GM21576 (cell line): ENCODE data around the gene MSX1.

Experiments
- ATAC-seq: cut with Tn5 transposase; IDR thresholded peaks from one replicate; pipeline ENCODE4 v1.9.1; 2021; ENCODE audit warnings: mild to moderate bottlenecking, moderate library complexity; ENCODE audit not compliant: unreplicated experiment

The MSX1 gene

DNA sequence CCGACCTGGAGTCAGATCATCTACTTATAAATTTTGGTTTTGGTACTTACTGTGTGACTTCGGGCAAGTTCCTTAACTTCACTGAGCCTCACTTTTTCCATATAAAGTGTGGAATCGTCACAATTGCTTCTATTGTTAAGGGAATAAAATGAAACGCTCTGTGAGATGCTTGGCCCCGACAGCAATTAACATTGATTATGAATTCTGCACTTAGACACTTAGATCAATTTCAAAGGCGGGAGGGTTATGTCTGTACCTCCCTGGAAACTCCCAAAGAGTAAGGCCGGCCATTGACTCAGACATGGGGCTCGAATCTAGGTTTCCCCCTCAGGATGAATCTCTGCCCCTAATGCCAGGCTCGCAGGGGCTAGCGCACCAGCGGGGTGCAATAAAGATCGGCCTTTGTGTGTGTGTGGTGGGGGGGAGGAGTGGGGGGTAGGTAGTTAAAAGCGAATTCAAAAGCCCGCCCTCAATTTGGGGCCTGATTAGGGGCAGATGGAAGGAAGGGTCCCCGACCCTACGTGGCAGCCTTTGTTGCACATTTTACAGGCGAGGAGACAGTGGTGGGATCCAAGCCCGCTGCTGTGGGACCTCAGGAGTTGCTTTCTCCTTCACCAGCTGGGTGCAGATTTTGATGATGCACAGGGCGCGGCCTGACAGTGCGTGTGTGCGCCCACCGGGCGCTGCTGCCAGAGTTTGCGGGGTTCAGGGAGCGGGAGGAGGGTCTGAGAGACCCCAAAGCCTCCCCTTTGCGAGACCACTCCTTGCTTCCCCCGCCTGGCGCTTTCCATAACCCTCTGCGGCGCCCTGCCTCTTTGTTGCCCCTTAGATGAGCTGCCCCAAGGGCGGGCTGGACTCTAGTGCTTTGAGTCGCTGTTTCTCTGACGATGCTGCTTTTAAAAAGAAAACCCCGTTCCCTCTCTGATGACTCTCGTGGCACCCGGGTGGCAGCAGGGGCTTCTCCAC, 9.6 kb downstream of the MSX1 start:
- no peak for ATAC-seq

DNA sequence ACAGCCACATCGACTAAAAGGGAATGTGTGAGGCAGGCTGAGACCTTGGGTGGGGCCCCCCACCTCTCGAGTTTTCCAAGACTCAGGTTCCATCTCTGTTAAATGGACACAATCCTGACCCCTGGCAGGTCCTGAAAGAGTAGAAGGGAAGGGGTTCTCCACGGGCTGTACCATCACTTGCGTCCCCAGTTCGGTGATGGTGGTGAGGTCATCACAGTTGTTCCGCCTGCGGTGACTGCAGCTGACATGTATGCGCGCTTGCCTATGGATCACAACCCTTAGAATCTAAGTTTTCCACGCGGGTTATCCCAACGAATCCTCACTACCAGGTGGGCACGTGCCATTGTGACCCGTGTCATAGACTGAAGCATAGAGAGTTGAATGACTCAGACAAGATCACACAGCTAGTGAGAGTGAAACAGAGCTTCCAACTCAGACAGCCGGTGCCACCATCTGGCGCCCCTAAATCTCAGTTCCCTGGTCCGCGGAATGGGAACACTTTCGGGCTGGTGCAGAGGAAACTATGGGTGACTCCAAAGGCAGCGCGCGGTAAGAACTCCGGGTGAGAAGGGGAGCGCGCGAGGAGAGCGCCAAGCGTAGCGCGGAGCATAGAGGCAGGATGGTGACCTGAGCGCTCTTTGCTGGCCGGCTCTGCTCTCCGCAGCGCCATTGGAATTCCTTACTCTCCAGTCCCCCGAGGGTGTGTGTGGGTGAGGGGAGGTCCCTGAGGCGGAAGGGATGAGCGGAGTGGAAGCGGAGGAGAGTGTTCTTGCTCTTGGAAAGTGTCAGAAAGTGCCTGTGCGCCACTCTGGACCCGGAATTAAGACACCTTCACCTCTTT, 10.5 kb downstream of the MSX1 start:
- ATAC-seq = no peak

DNA sequence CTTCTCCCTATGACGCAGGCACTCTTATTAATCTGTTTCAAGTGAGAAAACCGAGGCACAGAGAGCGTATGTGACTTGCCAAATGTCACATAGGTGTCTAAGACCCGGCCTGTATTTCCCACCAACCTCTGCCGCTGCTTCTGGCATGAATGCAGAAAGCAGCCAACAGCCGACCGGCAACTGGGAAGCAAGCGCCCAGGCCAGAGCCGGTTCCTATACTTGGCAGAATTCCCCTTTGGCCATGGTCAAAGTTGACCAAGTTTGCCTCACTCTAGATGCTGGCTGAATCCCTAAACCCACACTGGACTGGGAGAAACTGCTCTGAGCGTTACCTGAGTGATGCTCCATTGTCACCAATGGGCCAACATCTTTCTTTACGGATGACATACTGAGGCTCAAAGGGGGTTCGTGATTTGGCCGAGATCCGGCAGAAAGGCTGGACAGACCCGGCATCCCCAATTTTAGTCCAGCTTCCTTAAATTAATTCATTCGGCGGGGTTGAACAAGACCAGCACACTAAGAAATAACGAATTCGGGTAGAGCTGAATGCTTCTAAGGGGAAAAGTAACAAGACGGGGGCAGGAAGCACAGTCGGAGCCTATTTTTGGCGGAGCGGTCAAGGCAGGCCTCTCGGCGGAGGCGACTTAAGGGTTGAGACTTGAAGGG, 11.2 kb downstream of the MSX1 start:
- no peak for ATAC-seq

DNA sequence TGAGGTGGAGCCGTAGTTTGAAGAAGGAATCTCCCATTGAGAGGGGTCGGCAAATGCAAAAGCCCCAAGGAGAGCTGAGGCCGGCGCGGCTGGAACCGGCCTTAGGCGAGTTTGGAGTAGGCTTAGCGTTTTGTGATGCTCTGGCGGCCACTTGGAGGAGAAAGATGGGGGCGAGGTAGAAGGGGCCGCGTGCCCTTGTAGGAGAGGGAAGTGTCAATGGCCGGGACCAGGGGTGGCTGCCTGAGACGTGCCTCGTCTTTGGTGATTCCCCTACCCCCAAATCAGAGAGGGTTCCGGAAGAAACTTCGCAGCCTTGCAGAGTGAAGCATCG, 11.7 kb downstream of the MSX1 start:
- ATAC-seq = no peak

DNA sequence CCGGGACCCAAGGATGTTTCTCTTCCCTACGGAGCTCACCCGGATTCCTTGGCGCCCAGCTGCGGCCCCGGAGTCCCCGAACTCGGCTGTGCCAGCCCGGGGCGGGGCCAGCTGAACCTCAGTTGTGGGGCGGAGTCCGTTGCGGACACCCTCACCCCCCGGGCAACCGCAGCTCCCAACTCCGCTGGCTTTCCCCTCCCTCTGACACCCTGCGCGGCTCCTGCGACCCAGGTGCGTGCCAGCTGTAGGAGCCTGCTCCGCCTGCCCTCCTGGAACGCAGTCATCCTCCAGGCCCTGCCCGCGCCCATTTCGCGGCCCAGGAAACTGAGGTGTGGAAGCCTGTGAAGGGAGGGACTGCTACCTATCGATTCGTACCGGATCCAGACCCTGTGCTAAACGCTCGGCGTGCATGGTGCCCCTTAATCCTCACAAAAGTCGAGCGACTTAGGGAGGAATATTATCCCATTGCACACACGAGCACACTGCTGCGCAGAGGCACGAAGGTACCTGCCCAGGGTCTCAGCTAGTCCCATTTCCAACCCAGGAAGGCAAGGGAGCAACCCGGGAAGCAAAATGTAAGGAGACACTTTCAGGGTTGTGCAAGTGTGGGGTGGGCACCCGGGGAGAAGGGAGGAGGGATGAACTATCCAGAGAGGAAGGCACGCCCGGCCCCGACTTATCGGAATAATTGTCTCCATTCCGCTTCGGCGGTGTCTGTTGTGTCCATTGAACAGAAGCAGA, 12.3 kb downstream of the MSX1 start:
- no peak for ATAC-seq

DNA sequence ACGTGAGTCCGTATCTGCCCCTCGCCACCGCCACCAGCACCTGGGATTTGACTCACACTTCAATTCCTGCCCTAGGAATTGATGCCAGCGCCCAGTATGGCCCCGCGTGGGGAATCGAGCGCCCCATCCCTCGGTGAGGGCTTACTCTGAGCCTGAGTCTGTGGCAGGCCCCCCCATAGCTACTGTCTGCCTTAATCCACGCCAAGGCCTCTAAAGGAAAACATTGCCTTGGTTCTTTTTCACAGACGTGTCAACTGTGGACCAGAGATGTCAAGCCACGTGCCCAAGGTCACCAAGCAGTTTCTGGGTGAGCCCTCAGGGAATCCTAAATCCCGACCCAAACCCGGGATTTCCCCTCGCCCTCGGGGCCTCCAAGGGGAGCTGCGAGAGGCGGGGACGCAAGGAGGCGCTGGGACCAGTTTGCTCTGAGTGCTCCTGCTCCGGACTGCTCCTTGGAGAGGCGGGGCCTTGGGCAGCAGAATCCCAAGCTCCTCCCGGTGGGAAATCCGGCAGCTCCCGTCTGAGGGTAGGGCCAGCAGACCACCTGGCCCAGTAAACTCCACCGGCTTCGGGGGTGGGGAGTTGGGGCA, 12.9 kb downstream of the MSX1 start:
- no peak for ATAC-seq

DNA sequence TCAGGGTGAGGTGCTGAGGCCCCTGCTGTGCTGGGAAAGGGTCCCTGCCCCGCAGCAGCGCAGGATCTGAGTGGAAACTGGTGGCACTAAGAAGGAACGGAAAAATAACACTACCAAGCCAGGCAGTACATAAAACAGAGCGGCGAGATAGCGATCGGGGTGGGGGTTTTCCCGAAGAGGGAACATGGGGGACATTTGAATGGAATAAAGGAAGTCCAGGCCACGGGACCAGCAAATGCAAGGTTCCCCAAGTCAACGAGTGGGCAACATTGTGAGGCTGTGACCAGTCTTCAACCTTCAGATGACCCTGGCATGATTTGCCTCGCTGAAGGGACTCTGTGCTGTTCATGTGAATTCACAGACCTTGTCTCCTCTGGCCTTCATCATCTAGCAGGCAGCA, 13.7 kb downstream of the MSX1 start:
- ATAC-seq = no peak

DNA sequence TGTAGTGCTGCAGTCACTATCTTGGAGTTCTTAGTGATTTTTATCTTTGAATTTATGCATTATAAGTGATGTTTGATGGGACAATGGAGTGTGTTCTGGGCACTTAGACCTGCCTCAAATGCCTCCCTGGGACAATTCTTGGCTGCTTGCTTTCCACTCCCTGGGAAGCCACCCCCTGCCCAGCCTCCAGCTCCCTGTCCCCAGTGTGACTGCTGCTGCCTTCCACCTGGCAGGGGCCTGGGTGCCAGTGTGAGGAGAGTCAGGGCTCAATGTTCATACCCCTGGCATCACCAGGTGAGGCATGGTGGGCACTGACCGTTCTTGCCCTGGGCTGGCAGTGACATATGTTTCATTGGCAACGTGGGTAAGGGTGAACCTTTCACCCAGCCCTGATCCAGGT, 14.8 kb downstream of the MSX1 start:
- no peak for ATAC-seq

DNA sequence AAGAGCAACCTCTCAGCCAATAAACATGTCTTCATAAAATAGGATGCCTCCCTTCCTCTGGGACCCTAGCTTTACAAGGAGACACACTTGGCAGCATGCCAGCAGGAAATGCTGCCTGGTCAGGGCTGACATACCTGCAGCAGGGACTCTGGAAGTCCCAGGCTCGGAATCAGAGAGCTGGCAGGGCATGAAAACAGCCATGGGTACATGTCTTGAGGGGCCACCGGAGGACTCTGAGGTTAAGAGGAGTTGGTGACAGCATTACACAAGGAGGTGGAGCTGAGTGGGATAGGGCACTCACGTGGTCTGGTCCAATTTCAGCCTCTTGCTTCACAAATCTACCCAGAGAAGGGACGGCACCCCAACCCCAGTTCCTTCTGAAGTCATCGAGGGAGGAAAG, 15.7 kb downstream of the MSX1 start:
- ATAC-seq = no peak

DNA sequence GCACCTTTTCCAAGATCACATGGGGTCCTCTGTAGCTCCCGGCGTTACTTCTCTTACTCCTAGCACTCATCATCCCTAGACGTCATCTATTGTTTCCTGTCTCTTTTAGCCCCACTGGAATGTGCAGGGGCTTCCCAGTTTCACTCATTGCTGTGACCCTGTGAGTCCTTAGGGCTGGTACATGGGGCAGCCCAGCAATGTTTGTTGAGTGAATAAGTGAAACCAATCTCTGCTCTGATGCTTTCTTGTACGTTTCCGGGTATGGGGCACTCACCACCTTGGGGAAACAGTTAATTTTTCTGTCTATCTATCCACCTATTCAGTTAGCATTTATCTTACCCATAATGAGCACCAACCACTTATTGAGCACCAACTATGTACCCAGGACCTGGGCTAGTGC, 16.1 kb downstream of the MSX1 start:
- ATAC-seq = no peak

DNA sequence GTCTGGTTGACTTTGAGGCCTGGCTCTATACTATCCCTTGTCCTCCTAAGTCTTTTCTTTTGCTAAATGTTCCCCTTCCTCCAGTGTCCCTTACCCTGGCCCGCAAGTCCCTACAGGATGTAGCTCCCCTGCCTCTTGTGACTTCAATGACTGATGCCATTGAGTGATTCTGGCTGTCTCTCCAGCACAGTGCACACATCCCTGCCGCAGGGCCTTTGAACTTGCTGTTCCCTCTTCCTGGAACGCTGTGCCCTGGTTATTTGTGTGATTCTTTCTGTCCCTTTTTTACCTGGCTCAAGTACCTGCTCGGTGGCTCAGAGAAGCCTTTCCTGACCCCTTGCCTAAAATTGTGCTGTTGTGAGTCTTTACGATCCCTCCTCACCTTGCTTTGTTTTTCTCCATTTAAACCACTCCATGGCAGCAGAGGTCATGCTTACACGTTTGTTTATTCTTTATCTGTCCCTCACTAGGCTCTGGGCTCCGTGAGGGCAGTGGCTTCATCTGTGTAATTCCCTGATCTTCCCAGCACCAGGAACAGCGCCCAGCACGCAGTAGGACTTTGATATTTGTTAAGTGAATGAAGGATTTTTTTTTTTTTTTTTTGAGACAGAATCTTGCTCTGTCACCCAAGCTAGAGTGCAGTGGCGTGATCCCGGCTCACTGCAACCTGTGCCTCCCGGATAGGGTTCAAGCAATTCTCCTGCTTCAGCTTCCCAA, 17.6 kb downstream of the MSX1 start:
- no peak for ATAC-seq

DNA sequence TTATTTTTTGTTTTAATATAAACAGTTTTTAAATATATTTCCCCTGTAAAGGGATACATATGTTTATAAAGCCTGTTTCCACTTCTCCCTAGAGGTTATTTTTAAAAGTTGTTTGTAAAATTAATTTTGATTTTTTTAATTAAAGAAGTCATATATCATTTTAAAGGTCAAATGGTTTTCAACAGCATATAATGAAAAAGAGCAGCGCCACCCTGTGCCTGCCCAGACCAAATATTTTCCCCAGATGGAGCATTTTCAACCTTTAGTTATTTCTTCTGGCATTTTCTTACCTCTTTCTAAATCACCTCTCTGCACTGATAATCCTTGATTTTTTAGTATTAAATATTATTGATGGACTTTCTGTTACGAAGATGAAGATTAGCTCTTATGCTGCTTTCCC, 21.0 kb downstream of the MSX1 start:
- no peak for ATAC-seq

DNA sequence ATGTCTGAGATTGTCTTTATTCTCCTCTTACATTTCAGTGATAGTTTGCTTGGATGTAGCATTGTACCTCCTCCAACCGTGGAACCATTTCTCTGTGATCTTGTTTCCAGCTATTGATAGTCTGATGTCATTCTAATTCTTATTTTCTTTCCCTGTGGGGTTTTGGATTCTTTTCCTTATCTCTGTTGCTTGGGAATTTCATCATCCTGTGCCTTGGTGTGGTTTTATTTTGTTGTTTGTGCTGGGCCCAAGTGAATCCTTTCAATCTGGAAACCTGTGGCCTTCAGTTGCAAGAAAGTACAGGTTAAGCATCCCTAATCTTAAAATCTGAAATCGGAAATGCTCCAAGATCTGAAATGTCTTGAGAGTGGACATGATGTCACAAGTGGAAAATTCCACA, 22.0 kb downstream of the MSX1 start:
- no peak for ATAC-seq

DNA sequence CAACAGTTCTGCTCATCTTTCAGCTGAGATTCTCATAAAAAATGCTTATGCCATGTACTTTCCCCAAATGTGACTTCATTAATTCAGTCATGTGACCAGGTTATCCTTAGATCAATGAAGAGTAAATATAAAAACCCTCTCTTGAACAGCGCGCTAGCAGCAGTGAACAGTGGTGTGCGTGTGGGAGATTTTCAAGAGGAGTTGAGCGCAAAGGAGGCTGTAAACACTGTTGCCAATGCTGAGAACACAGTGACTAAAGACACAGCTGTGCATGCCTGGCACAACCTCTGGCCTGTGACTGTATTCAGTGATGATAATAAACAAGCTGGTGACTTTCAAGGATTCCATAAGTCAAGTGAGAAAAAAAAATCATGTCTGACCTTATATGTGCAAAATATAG, 25.1 kb downstream of the MSX1 start:
- ATAC-seq = no peak

DNA sequence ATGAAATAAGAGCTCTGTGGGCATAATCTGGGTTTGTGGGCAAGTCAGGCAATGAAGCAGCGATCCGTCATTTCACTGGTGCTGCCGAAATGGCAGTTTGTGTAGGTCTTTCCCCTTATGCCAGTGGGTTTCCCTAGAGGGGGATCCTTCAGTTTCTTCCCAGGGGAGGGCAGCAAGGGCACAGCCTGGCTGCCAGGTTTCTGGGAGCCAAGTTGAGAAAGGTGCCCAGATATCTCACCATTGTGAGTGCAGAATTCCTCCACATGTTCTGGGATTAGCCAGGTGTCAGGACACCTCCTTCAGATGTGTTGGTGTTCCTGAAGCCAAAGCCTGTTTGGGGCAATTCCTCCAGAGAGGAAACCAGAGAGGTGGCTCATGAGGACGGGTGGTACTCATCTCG, 28.0 kb downstream of the MSX1 start:
- ATAC-seq = no peak

DNA sequence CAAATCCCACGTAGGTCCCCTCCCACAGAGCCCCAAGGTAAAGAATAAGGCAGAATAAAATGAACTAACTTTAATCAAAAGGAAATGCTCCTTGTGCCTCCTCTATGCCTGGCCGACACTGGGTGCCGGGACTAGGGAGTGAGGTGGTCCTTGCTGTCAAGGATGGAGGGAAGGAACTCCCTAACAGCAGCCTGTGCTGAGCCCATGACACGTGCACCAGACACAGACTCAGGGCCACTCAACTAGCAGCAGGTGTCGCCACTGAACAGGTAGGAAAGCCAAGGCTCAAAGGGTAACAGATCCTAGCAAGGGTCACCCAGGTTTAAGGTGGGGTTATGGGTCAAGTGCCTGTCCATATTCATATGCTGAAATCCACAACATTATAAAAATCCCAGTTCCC, 29.2 kb downstream of the MSX1 start:
- no peak for ATAC-seq

DNA sequence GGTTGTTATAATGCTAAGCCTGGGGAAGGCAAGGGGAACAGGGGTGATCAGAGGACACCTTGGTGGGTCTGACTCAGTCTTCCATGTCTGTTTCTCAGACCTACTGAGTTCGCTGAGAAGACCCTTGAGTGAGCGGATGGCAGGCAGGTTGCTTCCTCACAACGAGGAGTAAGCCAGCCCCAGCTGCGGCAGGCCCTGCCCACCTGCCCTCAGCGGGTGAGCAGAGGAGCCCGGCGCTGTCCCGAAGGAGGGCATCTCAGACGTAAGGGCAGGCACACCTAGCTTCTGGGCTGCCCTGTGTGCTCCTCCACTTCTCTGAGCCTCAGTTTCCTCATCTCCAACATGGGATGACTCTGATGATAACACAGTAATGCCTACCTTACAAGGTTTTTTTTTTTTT, 30.3 kb downstream of the MSX1 start:
- ATAC-seq = no peak

DNA sequence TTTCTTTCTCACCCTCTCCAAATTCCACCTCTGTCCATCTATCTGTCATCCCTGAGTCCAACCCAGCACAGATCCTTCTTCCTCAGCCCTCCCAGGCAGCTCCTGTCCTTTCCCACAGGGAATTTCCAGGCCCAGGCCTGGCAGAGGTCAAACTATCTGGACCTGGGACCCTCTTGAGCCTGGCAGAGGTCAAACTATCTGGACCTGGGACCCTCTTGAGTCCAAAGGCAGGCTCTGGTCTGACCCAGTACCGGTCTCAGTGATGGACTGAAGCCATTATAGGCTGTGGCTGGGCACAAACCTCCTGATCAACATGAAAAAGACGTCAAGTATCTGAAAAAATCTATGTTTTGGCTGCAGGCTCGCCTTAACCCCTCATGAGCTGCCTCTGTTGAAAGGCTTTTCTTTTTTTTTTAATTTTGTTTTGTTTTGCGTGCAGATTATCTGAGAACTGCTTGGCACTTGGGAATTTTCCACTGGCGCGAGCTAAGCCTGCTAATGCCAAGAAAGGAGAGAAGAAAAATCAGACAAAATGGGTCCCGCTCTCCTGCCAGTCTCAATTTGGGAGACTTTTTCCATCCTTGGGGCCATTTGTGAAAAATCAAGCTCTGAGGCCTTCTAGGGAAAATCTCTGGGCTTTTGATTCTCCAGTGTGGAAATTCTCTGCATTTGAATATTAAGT, 31.2 kb downstream of the MSX1 start:
- ATAC-seq = no peak

DNA sequence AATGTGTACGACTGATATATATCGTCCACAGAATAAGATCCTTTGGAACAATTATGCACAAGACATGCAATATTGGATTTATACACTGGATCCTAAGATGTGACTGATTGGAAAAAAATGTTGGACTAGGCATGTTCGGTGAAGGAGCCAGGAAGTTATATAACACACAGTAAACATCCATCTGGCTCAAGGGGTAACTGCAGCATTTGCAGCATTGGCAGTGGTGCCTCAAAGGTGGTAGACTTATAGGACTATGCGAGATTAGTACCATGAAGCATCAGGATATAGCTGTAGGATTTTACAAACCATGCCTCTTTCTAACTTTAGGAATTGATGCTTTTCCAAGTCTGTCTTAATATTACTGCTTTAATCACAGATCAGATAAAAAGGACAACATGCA, 34.3 kb downstream of the MSX1 start:
- ATAC-seq = no peak
